ENCODE measurements around the gene RAB39A. TPM values are rescaled to one million over a fixed set of nuclear protein-coding genes. Genes with fewer than 3 reads are reported as not detected.

Gene RAB39A
- total RNA-seq, 1 experiment from 2014 or later: 17.2 TPM

DNA sequence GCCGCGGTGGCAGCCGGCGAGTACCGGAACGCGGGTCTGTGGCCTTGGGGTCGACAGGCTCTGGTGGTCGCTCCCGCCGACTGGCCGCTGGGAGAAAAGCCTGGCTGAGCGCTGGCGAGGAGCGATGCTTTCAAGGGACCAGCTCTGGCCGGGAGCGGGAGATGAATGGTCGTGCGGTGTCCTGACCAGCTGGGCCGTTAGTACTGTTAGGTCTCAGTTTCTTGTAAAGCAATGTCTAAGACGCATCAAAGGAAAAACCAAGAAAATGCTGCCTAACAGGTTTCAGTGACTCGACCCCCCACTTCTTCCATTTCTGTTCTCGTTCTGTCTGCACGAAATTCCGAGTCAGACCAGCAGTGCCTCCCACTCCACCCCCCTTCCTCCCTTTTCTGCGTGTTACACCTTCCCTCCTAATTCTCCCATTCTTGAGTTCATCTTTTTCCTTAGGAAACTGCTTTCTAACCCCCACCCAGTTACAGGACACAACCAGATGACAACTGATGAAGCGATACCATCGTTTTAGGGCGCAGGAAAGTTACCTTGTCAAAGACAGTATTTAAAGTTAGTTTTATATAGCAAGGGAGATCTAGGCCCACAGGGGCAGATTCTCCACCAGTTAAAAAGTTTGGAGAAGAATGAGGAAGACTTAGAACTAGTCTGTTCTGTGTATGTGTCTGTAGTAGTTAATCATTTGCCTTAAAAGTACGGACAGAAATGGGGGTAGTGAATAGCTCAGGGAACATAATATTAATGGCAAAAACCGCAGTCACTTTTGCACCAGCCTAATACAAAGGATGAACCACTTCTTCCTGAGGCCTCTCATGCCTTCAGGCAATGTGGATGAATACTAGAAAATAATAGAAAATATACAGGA is 81.5 kb downstream of the RAB39A start:
- intact Hi-C loops (cut with micrococcal nuclease; ENCODE audit: unreplicated experiment): loop anchor here (5.0 kb wide), 2 partner anchors 82 to 638 kb away; partner anchors contain the start of gene RAB39A
- DNase-seq (ENCODE audit: low spot score): peak; percentile 18
- Histone ChIP-seq H3K4me3 (ENCODE audit: low read depth, low read length, poor library complexity, severe bottlenecking) (peak overlapping the region; percentile 95), H3K27ac (ENCODE audit: low read depth, low read length, poor library complexity, severe bottlenecking) (peak overlapping the region; percentile 99), H3K36me3 (ENCODE audit: insufficient read depth, low read length, poor library complexity, severe bottlenecking) (no peaks in the 10 kb centered on the region), H3K27me3 (replicated peaks; ENCODE audit: insufficient read depth, low read depth, low read length, poor library complexity) (no peaks in the 10 kb centered on the region), H3K4me1 (ENCODE audit: insufficient read depth, low read length, poor library complexity, severe bottlenecking) (peaks cover 4% of the 10 kb centered on the region), H3K9me3 (ENCODE audit: low read depth, low read length, poor library complexity, severe bottlenecking) (no peaks in the 10 kb centered on the region)
- POLR2A ChIA-PET (ENCODE audit: low non-redundant PET): interaction anchor here (0.6 kb wide), 2 partner anchors 36 to 65 kb away, joined by 4 read pairs; no protein-coding TSS in a partner anchor
- no peak for TF ChIP-seq EZH2 (IDR thresholded peaks at IDR 0.05; ENCODE audit: borderline replicate concordance, low read depth, low read length, poor library complexity, severe bottlenecking)
- TF ChIP-seq, protein P1, sequence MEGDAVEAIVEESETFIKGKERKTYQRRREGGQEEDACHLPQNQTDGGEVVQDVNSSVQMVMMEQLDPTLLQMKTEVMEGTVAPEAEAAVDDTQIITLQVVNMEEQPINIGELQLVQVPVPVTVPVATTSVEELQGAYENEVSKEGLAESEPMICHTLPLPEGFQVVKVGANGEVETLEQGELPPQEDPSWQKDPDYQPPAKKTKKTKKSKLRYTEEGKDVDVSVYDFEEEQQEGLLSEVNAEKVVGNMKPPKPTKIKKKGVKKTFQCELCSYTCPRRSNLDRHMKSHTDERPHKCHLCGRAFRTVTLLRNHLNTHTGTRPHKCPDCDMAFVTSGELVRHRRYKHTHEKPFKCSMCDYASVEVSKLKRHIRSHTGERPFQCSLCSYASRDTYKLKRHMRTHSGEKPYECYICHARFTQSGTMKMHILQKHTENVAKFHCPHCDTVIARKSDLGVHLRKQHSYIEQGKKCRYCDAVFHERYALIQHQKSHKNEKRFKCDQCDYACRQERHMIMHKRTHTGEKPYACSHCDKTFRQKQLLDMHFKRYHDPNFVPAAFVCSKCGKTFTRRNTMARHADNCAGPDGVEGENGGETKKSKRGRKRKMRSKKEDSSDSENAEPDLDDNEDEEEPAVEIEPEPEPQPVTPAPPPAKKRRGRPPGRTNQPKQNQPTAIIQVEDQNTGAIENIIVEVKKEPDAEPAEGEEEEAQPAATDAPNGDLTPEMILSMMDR (conservative IDR thresholded peaks at IDR 0.05; ENCODE audit: low read depth, low read length): no peak
- CTCF ChIA-PET: interaction anchor here (0.9 to 1.1 kb wide), 2 partner anchors 11 to 81 kb away, joined by 3 read pairs; no protein-coding TSS in a partner anchor
- BruUV-seq (replicated peaks): TSS peak; percentile 49

DNA sequence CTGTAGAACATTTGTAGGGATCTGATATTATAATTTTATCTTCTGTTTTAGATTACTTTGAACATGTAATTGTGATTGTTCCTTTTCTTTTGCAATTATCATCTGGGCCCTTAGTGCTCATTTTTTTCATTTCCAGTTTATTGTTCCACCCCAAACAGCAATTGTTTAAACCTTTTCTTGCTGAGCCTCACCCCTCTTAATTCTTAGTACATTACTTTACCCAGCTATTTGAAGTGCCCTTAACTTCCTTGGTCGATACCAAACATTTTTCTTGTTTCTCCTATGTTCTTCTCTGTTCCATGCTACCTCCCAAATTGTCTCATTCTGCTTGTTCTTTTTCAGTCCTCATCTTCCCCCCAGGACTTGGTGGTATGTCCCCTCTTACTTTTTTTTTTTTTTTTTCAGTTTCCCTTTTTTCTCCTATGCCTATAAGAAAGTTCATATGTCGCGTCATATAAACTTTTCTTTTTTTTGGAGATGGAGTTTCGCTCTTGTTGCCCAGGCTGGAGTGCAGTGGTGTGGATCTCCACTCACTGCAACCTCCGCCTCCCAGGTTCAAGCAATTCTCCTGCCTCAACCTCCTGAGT is 84.0 kb downstream of the RAB39A start:
- no peaks in the 10 kb centered on the region for H3K27me3 ChIP-seq (replicated peaks; ENCODE audit: insufficient read depth, low read depth, low read length, poor library complexity)
- ChIA-PET CTCF (no interaction called here), POLR2A (ENCODE audit: low non-redundant PET) (no interaction called here)
- intact Hi-C loops (cut with micrococcal nuclease; ENCODE audit: unreplicated experiment): no loop called here
- no peak for TF ChIP-seq EZH2 (IDR thresholded peaks at IDR 0.05; ENCODE audit: borderline replicate concordance, low read depth, low read length, poor library complexity, severe bottlenecking)
- TF ChIP-seq, protein P1 (conservative IDR thresholded peaks at IDR 0.05; ENCODE audit: low read depth, low read length): no peak
- no peaks in the 10 kb centered on the region for H3K9me3 ChIP-seq (ENCODE audit: low read depth, low read length, poor library complexity, severe bottlenecking)
- no TSS peak for BruUV-seq (replicated peaks)
- DNase-seq (ENCODE audit: low spot score): no peak
- no peak overlapping the region for H3K4me3 ChIP-seq (ENCODE audit: low read depth, low read length, poor library complexity, severe bottlenecking)
- peaks cover 4% of the 10 kb centered on the region for H3K4me1 ChIP-seq (ENCODE audit: insufficient read depth, low read length, poor library complexity, severe bottlenecking)
- H3K36me3 ChIP-seq (ENCODE audit: insufficient read depth, low read length, poor library complexity, severe bottlenecking): no peaks in the 10 kb centered on the region
- no peak overlapping the region for H3K27ac ChIP-seq (ENCODE audit: low read depth, low read length, poor library complexity, severe bottlenecking)

Other genes with a start within 250 kb of the RAB39A start
- 0.58 and 1.1 TPM in 2 replicates for gene SLN, start 216.4 kb upstream of the RAB39A start, total RNA-seq (2021)
- 80.8 and 95.4 TPM in 2 replicates for gene SLC35F2, start 69.7 kb upstream of the RAB39A start, total RNA-seq (2021)
- 62.3 and 63.1 TPM in 2 replicates for gene CUL5, start 80.5 kb downstream of the RAB39A start, total RNA-seq (2021)
- 108 and 118 TPM in 2 replicates for gene ACAT1, start 193.1 kb downstream of the RAB39A start, total RNA-seq (2021)